A549 treated with AZD9567 at 1 μM for 4 hours (cell line): ENCODE results near the gene FAM193B. TPM values are rescaled to one million over a fixed set of nuclear protein-coding genes. Genes with fewer than 3 reads are reported as not detected.

ENCODE experiments used
- total RNA-seq: library from RNA; stranded (reverse); fragments of 200-300 nt; extraction: Qiagen RNA extraction; gene quantifications from 5 replicates; pipeline ENCODE4 v1.2.3, GENCODE V29; 2022; ENCODE audit not compliant: insufficient read depth

The FAM193B gene
- 29.7 to 32.8 TPM (median 32.0 TPM) in 5 replicates for total RNA-seq

DNA sequence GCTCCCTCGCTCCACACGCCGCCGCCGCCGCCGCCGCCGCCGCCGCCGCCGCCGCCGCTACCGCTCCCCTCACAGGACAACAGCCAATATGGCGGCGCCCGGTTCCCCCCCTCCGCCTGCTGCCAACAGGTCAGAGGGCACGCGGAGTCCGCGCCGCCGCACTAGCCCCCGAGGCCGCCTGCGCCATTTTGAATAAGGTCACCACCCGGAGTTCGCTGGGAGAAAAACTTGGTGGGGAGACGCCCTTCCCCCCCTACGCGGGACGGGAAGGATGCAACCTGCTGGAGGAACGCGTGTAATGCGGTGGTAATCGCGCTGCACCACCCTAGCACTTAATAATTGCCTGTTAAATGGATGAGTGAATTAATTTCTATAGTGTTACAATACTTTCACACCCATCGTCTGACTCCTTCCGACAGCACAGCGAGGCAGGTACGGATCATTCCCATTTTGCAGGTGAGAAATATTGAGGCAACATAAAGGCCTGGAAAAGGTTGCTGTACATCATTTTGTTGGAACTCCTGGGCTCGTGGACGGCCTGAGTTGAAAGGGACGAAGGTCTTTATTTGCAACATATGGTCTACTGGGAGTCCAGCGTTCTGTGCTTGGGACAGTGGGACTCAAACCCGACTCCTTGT lies at the start of gene FAM193B:
FAM193B (minus strand) TSS at position 90 of the 638 bp plus-strand sequence. CDS start 105 bp downstream, outside the sequence.

DNA sequence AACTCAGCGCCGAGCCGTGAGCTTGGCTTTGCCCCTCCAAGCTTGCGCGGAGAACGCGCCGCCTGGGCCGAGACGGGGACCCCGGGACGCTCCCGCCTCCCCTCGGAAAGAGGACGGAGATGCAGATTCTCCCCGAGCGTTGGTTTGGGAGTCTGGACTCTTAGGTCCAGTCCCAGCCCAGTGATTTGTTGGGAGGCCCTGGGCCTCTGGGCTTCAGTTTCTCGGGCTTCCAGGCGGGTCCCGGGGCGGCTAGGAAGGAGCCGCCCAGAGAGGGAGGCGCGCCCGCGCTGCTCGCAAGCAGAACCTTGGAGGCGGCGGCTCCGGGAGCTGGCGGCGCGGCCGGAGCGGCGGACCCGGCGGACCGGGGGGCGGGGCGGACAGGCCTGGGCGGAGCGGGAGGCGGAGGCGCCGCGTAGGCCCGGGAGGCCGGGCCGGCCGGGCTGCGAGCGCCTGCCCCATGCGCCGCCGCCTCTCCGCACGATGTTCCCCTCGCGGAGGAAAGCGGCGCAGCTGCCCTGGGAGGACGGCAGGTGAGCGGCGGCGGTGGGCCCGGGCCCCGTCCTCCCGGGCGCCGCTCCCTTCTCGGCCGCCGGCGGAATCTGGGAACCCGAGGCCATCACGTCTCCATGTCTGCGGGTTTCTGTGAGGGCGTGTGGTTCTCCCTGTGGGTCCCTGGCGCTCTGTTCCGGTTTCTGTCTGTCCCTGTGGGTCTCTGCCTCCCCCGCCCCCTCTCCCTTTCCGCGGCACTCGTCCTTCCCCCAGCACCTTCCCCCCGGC lies 45.6 kb upstream of the FAM193B start, which contains the start of gene B4GALT7:
B4GALT7 (plus strand) TSS at position 402 of the 777 bp plus-strand sequence; CDS start at position 481, 79 bp downstream.

DNA sequence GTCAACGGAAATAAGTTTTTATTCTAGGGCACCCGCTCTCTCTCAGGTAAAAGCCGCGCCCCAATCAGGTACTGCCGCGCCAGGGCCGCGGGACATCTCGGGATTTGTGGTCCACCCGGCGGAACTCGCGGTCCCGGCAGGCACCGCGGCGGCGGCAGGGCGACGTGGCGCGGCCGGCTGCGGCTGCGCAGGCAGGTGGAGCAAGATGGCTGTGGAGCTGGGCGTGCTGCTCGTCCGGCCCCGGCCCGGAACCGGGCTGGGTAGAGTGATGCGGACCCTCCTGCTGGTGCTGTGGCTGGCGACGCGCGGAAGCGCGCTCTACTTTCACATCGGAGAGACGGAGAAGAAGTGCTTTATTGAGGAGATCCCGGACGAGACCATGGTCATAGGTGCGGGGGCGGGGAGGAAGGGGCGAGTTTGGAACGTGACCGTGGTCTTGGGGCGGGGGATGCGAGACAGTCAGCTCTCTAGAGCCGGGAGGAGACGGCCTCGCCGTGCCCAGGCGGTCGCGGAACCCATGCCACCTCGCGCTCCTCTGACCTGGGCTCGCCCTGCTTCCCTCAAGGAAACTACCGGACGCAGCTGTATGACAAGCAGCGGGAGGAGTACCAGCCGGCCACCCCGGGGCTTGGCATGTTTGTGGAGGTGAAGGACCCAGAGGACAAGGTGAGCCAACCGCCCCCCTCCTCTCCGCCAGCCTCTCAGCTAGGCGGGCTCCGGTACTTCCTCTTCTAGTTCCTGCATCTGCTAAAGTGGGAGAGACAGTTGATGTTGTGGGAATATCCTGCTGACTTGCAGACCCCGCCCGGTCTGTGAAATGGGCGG lies 37.9 kb upstream of the FAM193B start, which contains the start of gene TMED9:
TMED9 (plus strand) TSS at position 194 of the 825 bp plus-strand sequence; CDS start at position 206, 12 bp downstream.

DNA sequence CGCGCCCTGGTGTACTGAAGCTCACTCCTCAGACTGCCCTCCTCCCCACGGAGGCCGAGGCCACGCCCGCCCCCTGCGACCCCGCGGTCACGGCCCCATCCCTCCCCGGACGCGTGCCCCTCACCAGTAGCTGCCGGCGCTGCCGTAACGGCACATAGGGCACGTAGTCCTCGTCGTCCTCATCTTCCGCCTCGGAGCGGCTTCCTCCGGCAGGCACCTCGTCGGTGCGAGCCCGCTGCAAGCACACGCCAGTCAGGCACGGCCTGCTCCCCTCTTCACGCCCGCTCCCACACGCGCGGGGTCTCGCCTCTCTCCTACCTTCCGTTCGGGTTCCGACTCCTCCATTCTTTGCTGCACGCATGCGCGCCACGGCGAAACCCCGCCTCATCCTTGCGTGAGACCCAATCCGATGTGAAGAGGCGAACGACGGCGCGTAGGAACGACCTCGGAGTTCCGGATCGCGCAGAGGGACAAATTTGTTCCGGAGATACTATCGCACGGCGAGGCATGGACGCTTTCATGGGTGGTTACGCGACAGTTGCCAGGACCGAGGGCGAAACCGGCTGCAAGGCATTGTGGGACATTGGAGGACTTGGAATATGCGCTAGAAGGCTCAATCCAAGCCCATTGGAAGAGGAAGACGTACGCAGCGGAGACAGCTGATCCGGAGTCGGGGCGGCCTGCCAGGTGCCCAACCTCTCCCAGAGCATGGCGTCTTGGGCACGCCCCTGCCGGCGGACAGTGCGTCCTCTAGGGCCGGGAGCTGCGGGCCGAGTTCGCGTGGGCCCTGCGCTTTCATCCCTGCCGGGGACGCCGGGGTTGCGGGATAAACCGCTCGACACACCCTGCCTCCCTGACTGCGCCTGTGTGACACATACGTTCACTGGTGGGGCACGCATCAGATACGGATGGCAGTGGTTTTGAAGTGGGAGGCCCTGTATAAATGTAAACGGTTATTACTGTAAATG lies 37.5 kb downstream of the FAM193B start, which contains the start of gene DDX41:
DDX41 (minus strand) TSS at position 361 of the 968 bp plus-strand sequence; CDS start at position 345, 16 bp downstream.

DNA sequence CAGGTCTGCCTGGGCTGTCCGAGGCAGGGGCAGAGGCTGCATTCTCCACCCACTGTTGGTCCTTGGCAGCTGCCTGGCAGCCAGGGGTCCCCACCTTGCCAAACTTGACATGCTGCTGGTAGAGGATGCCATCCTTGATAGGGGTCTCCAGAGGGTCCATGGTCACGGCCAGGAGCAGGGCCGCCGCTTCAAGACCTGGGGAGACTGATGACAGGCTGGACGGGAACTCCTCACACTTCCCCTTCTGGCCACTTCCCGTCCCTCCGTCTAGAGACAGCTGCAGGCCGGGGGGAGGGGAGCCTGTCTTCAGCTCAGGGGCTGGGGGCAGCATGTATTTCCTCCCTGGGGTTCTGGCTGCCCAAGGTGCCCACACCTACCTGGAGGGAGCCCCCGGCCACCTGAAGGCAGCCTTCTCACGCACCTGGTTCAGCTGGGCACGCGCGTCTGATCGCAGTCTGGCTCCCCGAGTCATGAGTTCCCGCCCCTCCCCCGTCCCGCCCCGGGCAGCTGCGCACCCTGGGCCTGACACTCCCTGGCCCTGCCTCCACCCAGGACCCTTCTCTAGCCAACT lies 44.9 kb downstream of the FAM193B start, which contains the start of gene DOK3:
DOK3 (minus strand) TSS at position 446 of the 571 bp plus-strand sequence; CDS start at position 160, 286 bp downstream.

DNA sequence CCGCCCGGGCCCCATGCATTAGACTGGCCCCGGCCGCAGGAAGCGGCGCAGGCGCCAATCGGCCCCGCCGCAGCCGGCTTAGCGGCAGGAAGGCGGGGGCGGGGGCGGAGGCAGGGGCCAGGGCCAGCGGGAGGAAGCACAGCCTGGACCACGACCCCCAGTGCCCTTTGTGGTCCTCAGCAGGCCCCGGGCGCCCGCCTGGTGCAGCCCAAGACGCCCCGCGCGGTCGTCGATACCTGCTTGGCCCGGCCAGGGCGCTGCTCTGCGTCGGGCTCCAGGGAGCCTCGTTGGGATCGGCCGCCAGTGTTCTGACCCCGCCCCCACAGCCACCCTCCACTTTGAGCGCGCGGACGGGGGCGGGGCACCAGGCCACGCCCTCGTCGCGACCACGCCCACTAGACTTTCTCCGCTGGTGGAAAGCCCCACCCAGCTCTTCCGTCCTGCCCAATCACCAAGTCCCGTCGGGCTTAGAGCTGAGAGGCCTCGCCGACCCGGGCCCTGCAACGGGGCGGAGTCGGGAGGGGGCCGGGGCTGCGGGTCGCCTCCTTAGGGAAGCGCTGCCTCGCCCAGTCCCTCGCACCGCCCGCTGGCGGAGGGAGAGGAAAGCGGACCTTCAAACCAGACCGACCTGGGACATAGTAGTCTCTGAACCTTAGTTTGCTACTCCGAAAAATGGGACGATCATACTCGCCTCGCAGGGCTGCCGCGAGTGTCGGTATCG lies 56.9 kb downstream of the FAM193B start, which contains the start of gene PDLIM7:
PDLIM7 (minus strand) TSS at position 313 of the 721 bp plus-strand sequence. CDS start 1,092 bp downstream, outside the sequence.

DNA sequence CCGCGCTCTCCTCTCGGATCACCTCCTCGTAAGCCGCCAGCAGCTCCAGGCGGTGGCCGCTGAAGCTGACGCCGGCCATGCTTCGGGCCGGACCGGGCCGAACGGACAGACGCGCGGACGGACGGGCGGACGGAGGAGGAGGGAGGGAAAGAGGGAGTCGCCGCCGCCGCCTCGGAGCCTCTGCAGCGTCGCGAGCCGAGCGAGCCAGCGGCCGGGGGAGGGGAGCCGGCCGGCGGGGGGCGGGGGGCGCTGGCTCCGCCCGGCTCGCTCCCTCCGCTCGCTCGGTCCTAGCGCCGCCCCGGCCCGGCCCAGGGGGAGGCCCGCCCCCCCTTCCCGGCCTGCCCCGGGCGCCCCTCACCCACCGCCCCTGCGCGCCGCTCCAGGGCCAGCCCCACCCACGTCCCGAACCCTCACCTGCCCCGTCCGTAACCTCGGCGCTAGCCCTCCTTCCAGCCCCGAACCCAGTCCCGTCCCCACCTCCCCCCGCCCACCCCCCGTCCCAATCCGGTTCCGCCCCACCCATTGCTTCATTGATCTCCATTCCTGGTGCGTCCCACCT lies 80.8 kb downstream of the FAM193B start, which contains the start of gene DBN1:
DBN1 (minus strand) TSS at position 192 of the 559 bp plus-strand sequence; CDS start at position 79, 113 bp downstream.

Other genes with a start within 250 kb of the FAM193B start
- 19.3 to 26.0 TPM (median 22.7 TPM) in 5 replicates for gene MXD3, start 242.7 kb downstream of the FAM193B start, total RNA-seq
- 193 to 205 TPM (median 199 TPM) in 5 replicates for gene LMAN2, start 202.9 kb downstream of the FAM193B start, total RNA-seq
- 2.7 to 5.5 TPM (median 4.5 TPM) in 5 replicates for gene RGS14, start 196.6 kb downstream of the FAM193B start, total RNA-seq
- not detected in 5 replicates for gene SLC34A1, start 170.1 kb downstream of the FAM193B start, total RNA-seq
- not detected in 5 replicates for gene PFN3, start 153.9 kb downstream of the FAM193B start, total RNA-seq
- gene F12, start 145.0 kb downstream of the FAM193B start, total RNA-seq, result 18.6 to 27.6 TPM (median 21.3 TPM) in 5 replicates
- 21.4 to 30.9 TPM (median 27.0 TPM) in 5 replicates for gene GRK6, start 127.9 kb downstream of the FAM193B start, total RNA-seq
- gene PRR7, start 107.7 kb downstream of the FAM193B start, total RNA-seq, result 15.7 to 35.7 TPM (median 32.9 TPM) in 5 replicates
- 50.0 to 70.6 TPM (median 65.3 TPM) in 5 replicates for gene DBN1, start 80.9 kb downstream of the FAM193B start, total RNA-seq
- 63.9 to 97.3 TPM (median 89.0 TPM) in 5 replicates for gene PDLIM7, start 57.0 kb downstream of the FAM193B start, total RNA-seq
- 2.8 to 6.2 TPM (median 4.3 TPM) in 5 replicates for gene DOK3, start 44.7 kb downstream of the FAM193B start, total RNA-seq
- gene DDX41, start 37.6 kb downstream of the FAM193B start, total RNA-seq, result 71.2 to 123 TPM (median 115 TPM) in 5 replicates
- 280 to 291 TPM (median 282 TPM) in 5 replicates for gene TMED9, start 37.6 kb upstream of the FAM193B start, total RNA-seq
- gene B4GALT7, start 45.6 kb upstream of the FAM193B start, total RNA-seq, result 21.0 to 31.6 TPM (median 29.1 TPM) in 5 replicates
- gene FAM153A, start 228.3 kb upstream of the FAM193B start, total RNA-seq, result not detected in 5 replicates